ENCODE data around the gene ADCK2. TPM values are rescaled to one million over a fixed set of nuclear protein-coding genes. Genes with fewer than 3 reads are reported as not detected.
"Not testable (repeated sequence)": the region's sequence is repeated elsewhere in the genome, so short reads cannot be mapped to it uniquely, and the experiment has no call there.

Gene ADCK2
- total RNA-seq, 1 donor from 2014 or later, result 7.8 TPM

GRCh38 chr7:140676306-140676705, 3.6 kb downstream of the ADCK2 start:
- Histone ChIP-seq H3K79me2 (ENCODE audit: low read depth) (no peaks in the 10 kb centered on the region), H3K4me3 (no peak overlapping the region), H3K4me1 (peaks cover 6% of the 10 kb centered on the region), H3F3A (ENCODE audit: low read depth) (peaks cover 25% of the 10 kb centered on the region), H3K27me3 (peaks cover 29% of the 10 kb centered on the region), H3K9ac (no peak overlapping the region), H3K4me2 (no peak overlapping the region), H3K9me3 (ENCODE audit: low read depth) (no peaks in the 10 kb centered on the region), H3K36me3 (no peaks in the 10 kb centered on the region), H4K20me1 (ENCODE audit: low read depth) (no peaks in the 10 kb centered on the region), H2AFZ (replicated peaks) (no peak overlapping the region), H3K27ac (no peak overlapping the region)
- no peak overlapping the region for H3K27ac Mint-ChIP-seq
- peaks cover 19% of the 10 kb centered on the region for H3K27me3 Mint-ChIP-seq (ENCODE audit: insufficient read depth, low read depth)
- no peaks in the 10 kb centered on the region for H3K9me3 Mint-ChIP-seq
- no peak for TF ChIP-seq CTCF (IDR thresholded peaks at IDR 0.05)
- TF ChIP-seq EZH2phosphoT487 (IDR thresholded peaks at IDR 0.05), result no peak
- no peak for TF ChIP-seq EZH2 (IDR thresholded peaks at IDR 0.05)
- peaks cover 2% of the 10 kb centered on the region for H3K36me3 Mint-ChIP-seq
- DNase-seq (ENCODE audit: low spot score), result no peak
- no peak overlapping the region for H3K4me3 Mint-ChIP-seq
- peaks cover 18% of the 10 kb centered on the region for H3K4me1 Mint-ChIP-seq

GRCh38 chr7:140676956-140677355, 4.2 kb downstream of the ADCK2 start:
- not testable (repeated sequence) for H2AFZ ChIP-seq (replicated peaks); H3K9me3 ChIP-seq (ENCODE audit: low read depth); H3K4me3 Mint-ChIP-seq; H3K27ac Mint-ChIP-seq; H3K4me2 ChIP-seq; H4K20me1 ChIP-seq (ENCODE audit: low read depth); H3K9ac ChIP-seq; H3K4me1 ChIP-seq; H3K36me3 Mint-ChIP-seq; H3K79me2 ChIP-seq (ENCODE audit: low read depth); H3K4me3 ChIP-seq; H3K27ac ChIP-seq; DNase-seq (ENCODE audit: low spot score); H3K36me3 ChIP-seq; H3K9me3 Mint-ChIP-seq
- Mint-ChIP-seq H3K4me1 (peaks cover 16% of the 10 kb centered on the region), H3K27me3 (ENCODE audit: insufficient read depth, low read depth) (peaks cover 19% of the 10 kb centered on the region)
- Histone ChIP-seq H3F3A (ENCODE audit: low read depth) (peaks cover 25% of the 10 kb centered on the region), H3K27me3 (peaks cover 27% of the 10 kb centered on the region)

GRCh38 chr7:140677496-140677895, 4.8 kb downstream of the ADCK2 start:
- Histone ChIP-seq H3K9ac (no peak overlapping the region), H3K36me3 (no peaks in the 10 kb centered on the region), H4K20me1 (ENCODE audit: low read depth) (no peaks in the 10 kb centered on the region), H3K4me2 (no peak overlapping the region), H3K4me1 (peaks cover under 1% of the 10 kb centered on the region), H3K79me2 (ENCODE audit: low read depth) (no peaks in the 10 kb centered on the region), H3K9me3 (ENCODE audit: low read depth) (no peaks in the 10 kb centered on the region), H3K4me3 (no peak overlapping the region), H3K27me3 (peaks cover 22% of the 10 kb centered on the region), H3F3A (ENCODE audit: low read depth) (peaks cover 25% of the 10 kb centered on the region), H2AFZ (replicated peaks) (no peak overlapping the region), H3K27ac (no peak overlapping the region)
- TF ChIP-seq CTCF (IDR thresholded peaks at IDR 0.05), result no peak
- TF ChIP-seq EZH2phosphoT487 (IDR thresholded peaks at IDR 0.05), result no peak
- no peak for TF ChIP-seq EZH2 (IDR thresholded peaks at IDR 0.05)
- Mint-ChIP-seq H3K27ac (no peak overlapping the region), H3K9me3 (no peaks in the 10 kb centered on the region), H3K27me3 (ENCODE audit: insufficient read depth, low read depth) (peaks cover 14% of the 10 kb centered on the region), H3K4me1 (peaks cover 11% of the 10 kb centered on the region), H3K4me3 (no peak overlapping the region), H3K36me3 (no peaks in the 10 kb centered on the region)
- DNase-seq (ENCODE audit: low spot score), result no peak

GRCh38 chr7:140678081-140678815, 5.5 kb downstream of the ADCK2 start:
- no peaks in the 10 kb centered on the region for H4K20me1 ChIP-seq (ENCODE audit: low read depth)
- H2AFZ ChIP-seq (replicated peaks), result no peak overlapping the region
- Mint-ChIP-seq H3K4me3 (no peak overlapping the region), H3K9me3 (no peaks in the 10 kb centered on the region), H3K27me3 (ENCODE audit: insufficient read depth, low read depth) (peaks cover 13% of the 10 kb centered on the region), H3K36me3 (no peaks in the 10 kb centered on the region), H3K4me1 (peaks cover 10% of the 10 kb centered on the region), H3K27ac (peak overlapping the region; percentile 38)
- H3K9me3 ChIP-seq (ENCODE audit: low read depth), result no peaks in the 10 kb centered on the region
- peaks cover 23% of the 10 kb centered on the region for H3F3A ChIP-seq (ENCODE audit: low read depth)
- H3K27ac ChIP-seq, result no peak overlapping the region
- no peak overlapping the region for H3K4me3 ChIP-seq
- peaks cover 2% of the 10 kb centered on the region for H3K4me1 ChIP-seq
- TF ChIP-seq EZH2 (IDR thresholded peaks at IDR 0.05), result no peak
- no peak for TF ChIP-seq CTCF (IDR thresholded peaks at IDR 0.05)
- no peak for TF ChIP-seq EZH2phosphoT487 (IDR thresholded peaks at IDR 0.05)
- no peaks in the 10 kb centered on the region for H3K79me2 ChIP-seq (ENCODE audit: low read depth)
- no peaks in the 10 kb centered on the region for H3K36me3 ChIP-seq
- H3K9ac ChIP-seq, result no peak overlapping the region
- peaks cover 15% of the 10 kb centered on the region for H3K27me3 ChIP-seq
- H3K4me2 ChIP-seq, result no peak overlapping the region
- DNase-seq (ENCODE audit: low spot score), result no peak

Measured in neural progenitor cell (in vitro differentiated cells).